Measurements from ENCODE around the gene PCCA.

DNA sequence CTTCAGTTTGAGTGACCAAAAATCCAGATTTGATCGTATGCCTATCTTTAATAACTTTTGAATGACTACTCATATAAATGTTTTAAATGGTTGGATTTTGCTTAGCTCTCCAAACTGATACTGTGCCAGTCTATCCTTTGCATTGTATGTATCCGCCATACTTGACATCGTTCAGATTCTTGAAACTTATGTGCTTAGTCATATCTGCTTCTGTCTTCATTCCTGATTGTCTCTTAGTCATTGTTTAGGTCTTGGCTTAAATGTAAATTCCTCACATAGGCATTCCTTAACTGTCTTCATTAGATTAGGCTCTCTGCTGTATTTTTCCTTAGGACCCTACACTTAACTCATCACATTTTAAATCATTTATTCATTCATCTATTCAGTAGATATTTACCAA is 126.0 kb downstream of the PCCA start:
- TF ChIP-seq, protein P1, sequence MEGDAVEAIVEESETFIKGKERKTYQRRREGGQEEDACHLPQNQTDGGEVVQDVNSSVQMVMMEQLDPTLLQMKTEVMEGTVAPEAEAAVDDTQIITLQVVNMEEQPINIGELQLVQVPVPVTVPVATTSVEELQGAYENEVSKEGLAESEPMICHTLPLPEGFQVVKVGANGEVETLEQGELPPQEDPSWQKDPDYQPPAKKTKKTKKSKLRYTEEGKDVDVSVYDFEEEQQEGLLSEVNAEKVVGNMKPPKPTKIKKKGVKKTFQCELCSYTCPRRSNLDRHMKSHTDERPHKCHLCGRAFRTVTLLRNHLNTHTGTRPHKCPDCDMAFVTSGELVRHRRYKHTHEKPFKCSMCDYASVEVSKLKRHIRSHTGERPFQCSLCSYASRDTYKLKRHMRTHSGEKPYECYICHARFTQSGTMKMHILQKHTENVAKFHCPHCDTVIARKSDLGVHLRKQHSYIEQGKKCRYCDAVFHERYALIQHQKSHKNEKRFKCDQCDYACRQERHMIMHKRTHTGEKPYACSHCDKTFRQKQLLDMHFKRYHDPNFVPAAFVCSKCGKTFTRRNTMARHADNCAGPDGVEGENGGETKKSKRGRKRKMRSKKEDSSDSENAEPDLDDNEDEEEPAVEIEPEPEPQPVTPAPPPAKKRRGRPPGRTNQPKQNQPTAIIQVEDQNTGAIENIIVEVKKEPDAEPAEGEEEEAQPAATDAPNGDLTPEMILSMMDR (IDR thresholded peaks at IDR 0.05) = no peak
- TF ChIP-seq POLR2A (IDR thresholded peaks at IDR 0.05) = no peak
- no peak for TF ChIP-seq EP300 (IDR thresholded peaks at IDR 0.05)

Measured in tibial nerve (tissue), 4 donors.